IMR-90 (cell line): Measurements from ENCODE around the gene OVCH2. TPM values are rescaled to one million over a fixed set of nuclear protein-coding genes. Genes with fewer than 3 reads are reported as not detected.

Experiments
- ATAC-seq: fragments of 200-7000 bp; cut with Tn5 transposase; 2 replicates; pipeline ENCODE4 v1.9.1; 2020; ENCODE audit warnings: low read depth, mild to moderate bottlenecking, moderate library complexity
- BruUV-seq: library from RNA; stranded (reverse); fragments of 400-500 nt; replicated peaks from 2 replicates; lab custom pipeline; 2021; lab: Mats Ljungman, UMichigan
- CTCF ChIA-PET: fragments of 300-600 bp; formaldehyde crosslinking; extraction: SDS; loops from one replicate; lab custom pipeline; 2021; ENCODE audit warnings: antibody characterized with exemption; lab: Yijun Ruan, JAX
- POLR2A ChIA-PET: fragments of 300-600 bp; sonication (Branson Sonifier 250); formaldehyde crosslinking; loops from one replicate; lab custom pipeline; 2022; ENCODE audit warnings: antibody characterized with exemption; ENCODE audit not compliant: unreplicated experiment; lab: Charles Lee
- DNase-seq: peaks from one replicate; pipeline ENCODE4 v3.0.0; 2013
- H2AFZ ChIP-seq: replicated peaks from 2 replicates; pipeline ENCODE3; 2013; ENCODE audit warnings: low read length, mild to moderate bottlenecking; ENCODE audit not compliant: poor library complexity
- H2AK5ac ChIP-seq: 2 replicates; pipeline ENCODE4 v1.6.1; 2013; ENCODE audit warnings: low read depth, low read length, inconsistent platforms
- H2AK9ac ChIP-seq: replicated peaks from 2 replicates; pipeline ENCODE3; 2013; ENCODE audit warnings: mild to moderate bottlenecking, low read depth, low read length, moderate library complexity; ENCODE audit not compliant: poor library complexity
- H2BK120ac ChIP-seq: 2 replicates; pipeline ENCODE4 v1.6.1; 2013; ENCODE audit warnings: low read depth, low read length, inconsistent platforms
- H2BK15ac ChIP-seq: 3 replicates; pipeline ENCODE4 v1.6.1; 2013; ENCODE audit warnings: low read depth, low read length, inconsistent platforms
- H2BK20ac ChIP-seq: 2 replicates; pipeline ENCODE4 v1.6.1; 2013; ENCODE audit warnings: low read depth, mild to moderate bottlenecking, inconsistent platforms, low read length, moderate library complexity
- H2BK5ac ChIP-seq: 2 replicates; pipeline ENCODE4 v1.6.1; 2013; ENCODE audit warnings: mild to moderate bottlenecking, low read depth, low read length, inconsistent platforms; ENCODE audit not compliant: poor library complexity, severe bottlenecking
- H3K14ac ChIP-seq: replicated peaks from 2 replicates; pipeline ENCODE4 v1.6.1; 2013; ENCODE audit warnings: low read depth, low read length, inconsistent platforms
- H3K18ac ChIP-seq: 2 replicates; pipeline ENCODE4 v1.6.1; 2013; ENCODE audit warnings: low read depth, low read length, control low read depth
- H3K23ac ChIP-seq: 2 replicates; pipeline ENCODE4 v1.6.1; 2013; ENCODE audit warnings: low read depth, low read length, inconsistent platforms
- H3K27ac ChIP-seq: 2 replicates; pipeline ENCODE4 v1.5.1; 2013; ENCODE audit warnings: mild to moderate bottlenecking, control low read depth, low read length; ENCODE audit not compliant: insufficient read depth
- H3K27me3 ChIP-seq: 2 replicates; pipeline ENCODE4 v1.6.1; 2013; ENCODE audit warnings: low read length; ENCODE audit not compliant: control insufficient read depth, insufficient read depth
- H3K36me3 ChIP-seq: 2 replicates; pipeline ENCODE4 v1.6.1; 2013; ENCODE audit warnings: low read length, mixed read lengths; ENCODE audit not compliant: control insufficient read depth, insufficient read depth
- H3K4ac ChIP-seq: 2 replicates; pipeline ENCODE4 v1.6.1; 2013; ENCODE audit warnings: low read depth, low read length, inconsistent platforms
- H3K4me1 ChIP-seq: 2 replicates; pipeline ENCODE4 v1.6.1; 2013; ENCODE audit warnings: low read length, mixed read lengths; ENCODE audit not compliant: control insufficient read depth, insufficient read depth
- H3K4me2 ChIP-seq: 2 replicates; pipeline ENCODE4 v1.6.1; 2013; ENCODE audit warnings: low read depth, mild to moderate bottlenecking, control low read depth, low read length, moderate library complexity
- H3K4me3 ChIP-seq: 2 replicates; pipeline ENCODE4 v1.5.1; 2013; ENCODE audit warnings: low read depth, mild to moderate bottlenecking, control low read depth, low read length, moderate library complexity; ENCODE audit not compliant: insufficient read depth
- H3K56ac ChIP-seq: 2 replicates; pipeline ENCODE4 v1.6.1; 2013; ENCODE audit warnings: low read length, inconsistent platforms; ENCODE audit not compliant: insufficient read depth; ENCODE audit errors: extremely low read depth
- H3K79me1 ChIP-seq, 2 experiments: 2 replicates each; pipeline ENCODE4 v1.6.1; 2013; ENCODE audit warnings: low read length in 2 of 2, inconsistent platforms in 1 of 2, low read depth in 1 of 2
- H3K9ac ChIP-seq: 2 replicates; pipeline ENCODE4 v1.6.1; 2013; ENCODE audit warnings: low read depth, low read length, control low read depth
- H3K9me1 ChIP-seq: 2 replicates; pipeline ENCODE4 v1.6.1; 2013; ENCODE audit warnings: low read length, inconsistent platforms; ENCODE audit not compliant: insufficient read depth
- H3K9me3 ChIP-seq: 2 replicates; pipeline ENCODE4 v1.6.1; 2013; ENCODE audit warnings: low read length; ENCODE audit not compliant: control insufficient read depth, insufficient read depth
- H4K20me1 ChIP-seq: 2 replicates; pipeline ENCODE4 v1.6.1; 2013; ENCODE audit warnings: low read length, inconsistent platforms; ENCODE audit not compliant: insufficient read depth
- H4K5ac ChIP-seq: 2 replicates; pipeline ENCODE4 v1.6.1; 2013; ENCODE audit warnings: mild to moderate bottlenecking, low read depth, low read length, control low read depth
- H4K8ac ChIP-seq, 2 experiments: 2 replicates each; pipeline ENCODE4 v1.6.1; 2013; ENCODE audit warnings: low read depth in 2 of 2, low read length in 2 of 2, control low read depth in 1 of 2, inconsistent platforms in 1 of 2
- H4K91ac ChIP-seq: 2 replicates; pipeline ENCODE4 v1.6.1; 2013; ENCODE audit warnings: low read depth, low read length, inconsistent platforms; ENCODE audit not compliant: insufficient read depth
- BHLHE40 ChIP-seq: fragments of 150-350 bp; IDR thresholded peaks from 2 replicates; pipeline ENCODE4 v1.6.1; 2016; ENCODE audit warnings: mild to moderate bottlenecking, low read depth, low read length
- CEBPB ChIP-seq: IDR thresholded peaks from 2 replicates; pipeline ENCODE4 v1.6.1; 2012; ENCODE audit warnings: low read depth, low read length, improper control_type of control experiment
- CHD1 ChIP-seq: IDR thresholded peaks from 2 replicates; pipeline ENCODE4 v1.6.1; 2012; ENCODE audit warnings: low read depth, low read length, improper control_type of control experiment
- FOS ChIP-seq: fragments of 150-350 bp; IDR thresholded peaks from 2 replicates; pipeline ENCODE4 v1.6.1; 2016; ENCODE audit warnings: low read depth, low read length
- MAFK ChIP-seq: IDR thresholded peaks from 2 replicates; pipeline ENCODE4 v1.6.1; 2012; ENCODE audit warnings: low read depth, low read length, improper control_type of control experiment
- MAZ ChIP-seq: IDR thresholded peaks from 2 replicates; pipeline ENCODE4 v1.6.1; 2012; ENCODE audit warnings: low read depth, mild to moderate bottlenecking, low read length, improper control_type of control experiment, moderate library complexity, borderline replicate concordance
- MXI1 ChIP-seq: IDR thresholded peaks from 2 replicates; pipeline ENCODE4 v1.6.1; 2012; ENCODE audit warnings: low read depth, mild to moderate bottlenecking, low read length, moderate library complexity, borderline replicate concordance
- NFE2L2 ChIP-seq: fragments of 150-350 bp; IDR thresholded peaks from 2 replicates; pipeline ENCODE4 v1.6.1; 2016; ENCODE audit warnings: low read depth, mild to moderate bottlenecking, low read length
- POLR2A ChIP-seq: IDR thresholded peaks from 2 replicates; pipeline ENCODE4 v1.6.1; 2012; ENCODE audit warnings: mild to moderate bottlenecking, low read depth, low read length
- RAD21 ChIP-seq: IDR thresholded peaks from 2 replicates; pipeline ENCODE4 v1.6.1; 2012; ENCODE audit warnings: low read length, improper control_type of control experiment
- RCOR1 ChIP-seq: IDR thresholded peaks from 2 replicates; pipeline ENCODE4 v1.6.1; 2012; ENCODE audit warnings: mild to moderate bottlenecking, low read length, improper control_type of control experiment; ENCODE audit not compliant: insufficient replicate concordance
- RFX5 ChIP-seq: IDR thresholded peaks from 2 replicates; pipeline ENCODE4 v1.8.0; 2012; ENCODE audit warnings: low read depth, mild to moderate bottlenecking, low read length, moderate library complexity
- SMC3 ChIP-seq: fragments of 150-350 bp; IDR thresholded peaks from 2 replicates; pipeline ENCODE4 v1.6.1; 2016; ENCODE audit warnings: low read depth, mild to moderate bottlenecking, antibody characterized with exemption, low read length, moderate library complexity
- WGBS, 2 experiments: methylation state at CpG; one replicate each; pipeline versions ENCODE4 v1.1.5 to v1.1.7; 2013; ENCODE audit warnings: missing lambda C conversion rate in 2 of 2; ENCODE audit not compliant: insufficient read length in 1 of 2; ENCODE audit errors: extremely low coverage in 2 of 2; 5-methylcytosine and 5-hydroxymethylcytosine counted together
- dilution Hi-C: fragments of 300-500 bp; cut with HindIII; formaldehyde crosslinking; loops from one replicate; pipeline ENCODE4 v1.14.3; 2018; ENCODE audit warnings: low sequenced_read_pairs; ENCODE audit not compliant: unreplicated experiment
- in situ Hi-C: fragments of 300-500 bp; cut with MboI; formaldehyde crosslinking; loops from 3 replicates; pipeline ENCODE4 v1.14.3; 2019; ENCODE audit warnings: low sequenced_read_pairs, inconsistent platforms, mixed read lengths
- intact Hi-C: fragments of 100-400 bp; cut with micrococcal nuclease; formaldehyde crosslinking; loops from 2 replicates; pipeline ENCODE4 v1.10.0; 2022
- polyA plus RNA-seq, 3 experiments: library from polyadenylated mRNA; depleted of rRNA; stranded (reverse); fragments of >200 nt; gene quantifications; 2 replicates each; pipeline ENCODE4 v1.2.3, GENCODE V29; 2012; ENCODE audit warnings: low replicate concordance in 1 of 3
- total RNA-seq: library from RNA; depleted of rRNA; stranded (reverse); fragments of >200 nt; gene quantifications from 2 replicates; pipeline ENCODE4 v1.2.3, GENCODE V29; 2012
- TF ChIP-seq, protein P1 (sequence below): conservative IDR thresholded peaks from 2 replicates; pipeline ENCODE4 v1.5.1; 2012; ENCODE audit warnings: mild to moderate bottlenecking, low read depth, low read length, improper control_type of control experiment
- TF ChIP-seq, protein P2 (sequence below): fragments of 150-350 bp; IDR thresholded peaks from 2 replicates; pipeline ENCODE4 v1.6.1; 2016; ENCODE audit warnings: low read depth, mild to moderate bottlenecking, low read length, moderate library complexity, borderline replicate concordance
- TF ChIP-seq, protein P3 (sequence below): fragments of 150-350 bp; IDR thresholded peaks from 2 replicates; pipeline ENCODE4 v1.6.1; 2017; ENCODE audit warnings: mild to moderate bottlenecking, antibody characterized with exemption, low read length, low read depth

Gene OVCH2
- total and polyA plus RNA-seq, 2 of the 4 experiments (the other 2 are of a cell fraction) = 0.07 TPM; not detected in 1

DNA sequence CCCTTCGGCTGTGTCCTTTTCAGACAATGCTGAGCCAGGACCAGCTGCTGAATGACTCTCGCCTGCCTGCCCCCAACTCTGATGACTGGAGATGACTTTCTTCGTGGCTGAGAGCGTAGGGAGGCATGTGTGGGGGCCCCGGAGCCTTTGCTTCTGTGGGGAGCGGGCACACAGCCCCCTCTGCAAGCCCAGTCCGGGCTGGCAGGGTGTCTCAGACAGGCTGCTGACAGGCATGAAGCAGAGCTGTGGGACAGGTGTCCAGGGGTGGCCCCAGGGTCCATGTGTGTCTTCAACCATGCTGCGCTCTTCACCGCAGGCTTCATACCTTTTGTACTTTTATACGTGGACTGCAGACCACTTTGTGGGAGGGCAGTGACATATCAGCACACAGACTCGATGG is 49.6 kb downstream of the OVCH2 start:
- WGBS, 2 experiments = 88% methylated on average over 3 of the region's 11 CpGs; no CpG with 5 or more reads in 1 of the 2 experiments
- ChIA-PET POLR2A (interaction anchor here (1.0 kb wide), 1 partner anchor 85 kb away, joined by 5 read pairs; no protein-coding TSS in a partner anchor), CTCF (interaction anchor here (0.7 to 3.8 kb wide), 11 partner anchors 7 to 144 kb away, joined by 3 to 59 read pairs (median 4); no protein-coding TSS in a partner anchor)

More for the DNA sequence above, 49.6 kb downstream of the OVCH2 start:
- Histone ChIP-seq H3K23ac (no peak overlapping the region), H2BK15ac (no peak overlapping the region), H3K14ac (no peak overlapping the region), H2AK9ac (peak overlapping the region; percentile 42), H3K4me3 (no peak overlapping the region), H2BK5ac (no peak overlapping the region), H4K91ac (no peak overlapping the region), H3K4me1 (no peaks in the 10 kb centered on the region), H3K27ac (no peak overlapping the region), H2BK120ac (no peak overlapping the region), H3K27me3 (no peaks in the 10 kb centered on the region), H4K8ac (no peak overlapping the region), H3K4me2 (no peak overlapping the region), H2AK5ac (no peak overlapping the region), H3K9me1 (no peaks in the 10 kb centered on the region), H4K20me1 (no peaks in the 10 kb centered on the region), H3K79me1 (no peaks in the 10 kb centered on the region), H2BK20ac (no peak overlapping the region), H2AFZ (peak overlapping the region; percentile 51), H4K5ac (no peak overlapping the region), H3K9ac (no peak overlapping the region), H3K36me3 (peaks cover 2% of the 10 kb centered on the region; the same call in 1 of the 2 replicates), H3K9me3 (no peaks in the 10 kb centered on the region), H3K56ac (no peak overlapping the region), H3K4ac (no peak overlapping the region), H3K18ac (no peak overlapping the region)
- DNase-seq (no peak), ATAC-seq (no peak)
- no TSS peak for BruUV-seq
- in situ Hi-C loops = no loop called here
- intact Hi-C loops = loop anchor here (2.0 kb wide), 2 partner anchors 86 to 144 kb away; partner anchors contain the start of gene PPFIBP2
- TF ChIP-seq, protein P1, sequence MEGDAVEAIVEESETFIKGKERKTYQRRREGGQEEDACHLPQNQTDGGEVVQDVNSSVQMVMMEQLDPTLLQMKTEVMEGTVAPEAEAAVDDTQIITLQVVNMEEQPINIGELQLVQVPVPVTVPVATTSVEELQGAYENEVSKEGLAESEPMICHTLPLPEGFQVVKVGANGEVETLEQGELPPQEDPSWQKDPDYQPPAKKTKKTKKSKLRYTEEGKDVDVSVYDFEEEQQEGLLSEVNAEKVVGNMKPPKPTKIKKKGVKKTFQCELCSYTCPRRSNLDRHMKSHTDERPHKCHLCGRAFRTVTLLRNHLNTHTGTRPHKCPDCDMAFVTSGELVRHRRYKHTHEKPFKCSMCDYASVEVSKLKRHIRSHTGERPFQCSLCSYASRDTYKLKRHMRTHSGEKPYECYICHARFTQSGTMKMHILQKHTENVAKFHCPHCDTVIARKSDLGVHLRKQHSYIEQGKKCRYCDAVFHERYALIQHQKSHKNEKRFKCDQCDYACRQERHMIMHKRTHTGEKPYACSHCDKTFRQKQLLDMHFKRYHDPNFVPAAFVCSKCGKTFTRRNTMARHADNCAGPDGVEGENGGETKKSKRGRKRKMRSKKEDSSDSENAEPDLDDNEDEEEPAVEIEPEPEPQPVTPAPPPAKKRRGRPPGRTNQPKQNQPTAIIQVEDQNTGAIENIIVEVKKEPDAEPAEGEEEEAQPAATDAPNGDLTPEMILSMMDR = no peak
- TF ChIP-seq POLR2A (no peak), MAFK (no peak), RAD21 (no peak), BHLHE40 (no peak), MXI1 (no peak), RCOR1 (no peak), MAZ (no peak), SMC3 (no peak), FOS (no peak), RFX5 (no peak), CHD1 (no peak), NFE2L2 (no peak), CEBPB (no peak)
- TF ChIP-seq, protein P2, sequence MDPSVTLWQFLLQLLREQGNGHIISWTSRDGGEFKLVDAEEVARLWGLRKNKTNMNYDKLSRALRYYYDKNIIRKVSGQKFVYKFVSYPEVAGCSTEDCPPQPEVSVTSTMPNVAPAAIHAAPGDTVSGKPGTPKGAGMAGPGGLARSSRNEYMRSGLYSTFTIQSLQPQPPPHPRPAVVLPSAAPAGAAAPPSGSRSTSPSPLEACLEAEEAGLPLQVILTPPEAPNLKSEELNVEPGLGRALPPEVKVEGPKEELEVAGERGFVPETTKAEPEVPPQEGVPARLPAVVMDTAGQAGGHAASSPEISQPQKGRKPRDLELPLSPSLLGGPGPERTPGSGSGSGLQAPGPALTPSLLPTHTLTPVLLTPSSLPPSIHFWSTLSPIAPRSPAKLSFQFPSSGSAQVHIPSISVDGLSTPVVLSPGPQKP = no peak
- TF ChIP-seq, protein P3, sequence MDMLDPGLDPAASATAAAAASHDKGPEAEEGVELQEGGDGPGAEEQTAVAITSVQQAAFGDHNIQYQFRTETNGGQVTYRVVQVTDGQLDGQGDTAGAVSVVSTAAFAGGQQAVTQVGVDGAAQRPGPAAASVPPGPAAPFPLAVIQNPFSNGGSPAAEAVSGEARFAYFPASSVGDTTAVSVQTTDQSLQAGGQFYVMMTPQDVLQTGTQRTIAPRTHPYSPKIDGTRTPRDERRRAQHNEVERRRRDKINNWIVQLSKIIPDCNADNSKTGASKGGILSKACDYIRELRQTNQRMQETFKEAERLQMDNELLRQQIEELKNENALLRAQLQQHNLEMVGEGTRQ = no peak
- dilution Hi-C loops = no loop called here
